HG03060 (cell line): Measurements from ENCODE around the gene KIAA0232.
"Not testable (repeated sequence)": the region's sequence is repeated elsewhere in the genome, so short reads cannot be mapped to it uniquely, and the experiment has no call there.

Experiments used
- ATAC-seq: cut with Tn5 transposase; IDR thresholded peaks from one replicate; pipeline ENCODE4 v1.9.1; 2021; ENCODE audit warnings: low read depth, moderate number of reproducible peaks; ENCODE audit not compliant: unreplicated experiment

KIAA0232 gene

DNA sequence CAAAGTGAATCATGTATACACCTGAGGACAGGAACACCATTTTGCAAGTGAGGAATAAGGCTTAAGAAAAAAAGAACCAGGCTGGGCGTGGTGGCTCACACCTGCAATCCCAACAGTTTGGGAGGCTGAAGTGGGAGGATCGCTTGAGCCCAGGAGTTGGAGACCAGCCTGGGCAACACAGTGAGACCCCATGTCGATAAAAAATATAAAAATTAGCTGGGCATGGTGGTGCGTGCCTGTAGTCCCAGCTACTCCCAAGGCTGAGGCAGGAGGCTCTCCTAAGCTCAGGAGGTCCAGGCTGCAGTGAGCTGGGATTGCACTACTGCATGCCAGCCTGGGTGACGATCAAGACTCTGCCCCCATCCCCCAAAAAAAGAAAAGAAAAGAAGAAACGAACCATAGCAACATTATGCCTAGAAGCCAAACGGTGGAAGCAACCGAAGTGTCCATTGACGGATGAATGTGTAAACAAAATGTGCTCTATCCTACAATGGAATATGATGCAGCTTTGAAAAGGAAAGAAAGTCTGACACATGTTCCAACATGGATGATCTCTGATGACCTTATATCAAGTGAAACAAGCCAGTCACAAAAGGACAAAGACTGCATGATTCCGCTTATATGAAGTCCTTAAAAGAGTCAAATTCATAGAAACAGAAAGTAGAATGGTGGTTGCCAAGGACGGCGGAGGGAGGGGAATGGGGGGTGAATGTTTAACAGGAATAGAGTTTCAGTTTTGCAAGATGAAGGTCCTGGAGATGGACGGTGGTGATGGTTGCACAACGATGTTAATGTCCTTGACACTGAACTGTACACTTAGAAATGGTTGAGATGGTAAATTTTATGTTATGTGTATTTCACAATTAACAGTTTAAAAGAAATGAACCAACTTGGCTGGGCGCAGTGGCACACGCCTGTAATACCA lies 8.6 kb upstream of the KIAA0232 start:
- no peak for ATAC-seq

DNA sequence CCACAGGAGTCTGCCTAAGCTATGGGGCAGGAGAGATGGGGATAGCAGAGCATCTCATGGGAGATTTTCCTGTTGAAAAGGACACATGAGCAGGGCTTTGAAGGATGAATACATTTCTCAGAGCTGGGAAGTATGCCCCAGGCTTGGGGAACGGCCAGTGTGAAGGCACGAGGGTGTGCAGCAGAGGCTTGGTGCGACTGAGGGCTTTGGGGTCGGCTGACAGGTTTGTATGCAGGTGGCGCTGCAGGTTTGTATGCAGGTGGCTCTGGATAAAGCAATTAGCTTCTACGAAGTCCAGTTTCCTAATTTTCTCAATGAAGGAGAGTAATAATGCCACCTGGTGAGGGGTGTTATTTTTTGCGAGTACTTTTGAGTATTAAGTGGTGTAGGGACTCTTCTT lies 6.8 kb upstream of the KIAA0232 start:
- no peak for ATAC-seq

GRCh38 chr4:6776920-6777635 lies 5.4 kb upstream of the KIAA0232 start:
- no peak for ATAC-seq

GRCh38 chr4:6777636-6778281 lies 4.8 kb upstream of the KIAA0232 start:
- no peak for ATAC-seq

- no peak for ATAC-seq
Observed at GRCh38 chr4:6778435-6778834, 4.1 kb upstream of the KIAA0232 start.

GRCh38 chr4:6779667-6780565 lies 2.6 kb upstream of the KIAA0232 start:
- no peak for ATAC-seq

GRCh38 chr4:6781113-6781512 lies 1.4 kb upstream of the KIAA0232 start:
- no peak for ATAC-seq

- no peak for ATAC-seq
Observed at GRCh38 chr4:6781561-6781960, 966 bp upstream of the KIAA0232 start.

- no peak for ATAC-seq
Observed at GRCh38 chr4:6782846-6783110, 251 bp downstream of the KIAA0232 start.

- ATAC-seq = peak; percentile 61
Observed at GRCh38 chr4:6783111-6783981, 819 bp downstream of the KIAA0232 start.

- ATAC-seq = no peak
Observed at GRCh38 chr4:6785572-6785925, 3.0 kb downstream of the KIAA0232 start.

- no peak for ATAC-seq
Observed at GRCh38 chr4:6788123-6788522, 5.6 kb downstream of the KIAA0232 start.

DNA sequence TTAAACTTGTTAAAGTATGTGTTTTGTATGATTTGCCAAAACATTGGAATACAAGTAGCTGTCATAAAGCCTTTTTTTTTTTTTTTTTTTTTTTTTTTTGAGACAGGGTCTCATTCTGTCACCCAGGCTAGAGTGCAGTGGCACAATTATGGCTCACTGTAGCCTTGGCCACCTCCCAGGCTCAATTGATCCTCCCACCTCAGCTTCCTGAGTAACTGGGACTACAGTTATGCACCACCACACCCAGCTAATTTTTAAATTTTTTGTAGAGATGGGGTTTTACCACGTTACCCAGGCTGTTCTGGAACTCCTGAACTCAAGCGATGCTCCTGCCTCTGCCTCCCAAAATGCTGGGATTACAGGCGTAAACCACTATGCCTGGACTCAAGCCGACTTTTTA lies 8.7 kb downstream of the KIAA0232 start:
- not testable (repeated sequence) for ATAC-seq

DNA sequence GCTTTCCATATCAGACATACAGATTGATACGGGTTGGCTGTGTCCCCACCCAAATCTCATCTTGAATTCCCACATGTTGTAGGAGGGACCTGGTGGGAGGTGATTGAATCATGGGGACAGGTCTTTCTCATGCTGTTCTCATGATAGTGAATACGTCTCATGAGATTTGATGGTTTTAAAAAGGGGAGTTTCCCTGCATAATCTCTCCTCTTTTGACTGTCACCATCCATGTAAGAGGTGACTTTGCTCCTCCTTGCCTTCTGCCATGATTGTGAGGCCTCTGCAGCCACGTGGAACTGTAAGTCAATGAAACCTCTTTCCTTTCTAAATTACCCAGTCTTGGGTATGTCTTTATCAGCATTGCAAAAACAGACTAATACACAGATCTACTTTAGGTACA lies 9.3 kb downstream of the KIAA0232 start:
- not testable (repeated sequence) for ATAC-seq

GRCh38 chr4:6794189-6794588 lies 11.7 kb downstream of the KIAA0232 start:
- no peak for ATAC-seq

GRCh38 chr4:6795821-6796220 lies 13.3 kb downstream of the KIAA0232 start:
- no peak for ATAC-seq

DNA sequence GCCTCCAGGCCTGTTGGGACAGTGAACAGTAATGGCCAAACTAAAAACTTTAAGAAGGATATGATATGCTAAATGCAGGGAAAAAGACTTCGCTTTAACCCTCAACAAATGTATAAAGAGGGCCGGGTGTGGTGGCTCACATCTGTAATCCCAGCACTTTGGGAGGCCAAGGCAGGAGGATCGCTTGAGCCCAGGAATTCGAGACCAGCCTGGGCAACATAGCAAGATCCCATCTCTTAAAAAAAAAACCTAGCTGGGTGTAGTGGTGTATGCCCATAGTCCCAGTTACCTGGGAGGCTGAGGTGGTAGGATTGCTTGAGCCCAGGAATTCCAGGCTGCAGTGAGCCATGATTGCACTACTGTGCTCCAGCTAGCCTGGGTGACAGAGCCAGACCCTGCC lies 14.8 kb downstream of the KIAA0232 start:
- ATAC-seq = not testable (repeated sequence)

DNA sequence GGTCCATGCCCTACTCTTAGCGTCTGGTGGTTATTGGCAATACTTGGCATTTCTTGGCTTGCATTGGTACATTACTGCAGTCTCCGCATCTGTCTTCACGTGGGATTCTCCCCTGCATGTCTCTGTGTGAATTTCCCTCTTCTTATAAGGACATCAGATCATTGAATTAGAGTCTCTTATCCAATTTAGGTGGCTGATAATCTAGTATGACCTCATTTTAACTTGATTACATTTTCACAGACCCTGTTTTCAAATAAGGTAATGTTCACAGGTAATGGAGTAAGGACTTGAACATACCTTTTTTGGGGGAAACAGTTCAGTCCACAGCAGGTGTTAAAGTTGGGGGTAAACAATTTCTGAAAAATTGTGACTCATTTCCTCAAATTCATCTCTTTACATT lies 16.6 kb downstream of the KIAA0232 start:
- ATAC-seq = no peak

DNA sequence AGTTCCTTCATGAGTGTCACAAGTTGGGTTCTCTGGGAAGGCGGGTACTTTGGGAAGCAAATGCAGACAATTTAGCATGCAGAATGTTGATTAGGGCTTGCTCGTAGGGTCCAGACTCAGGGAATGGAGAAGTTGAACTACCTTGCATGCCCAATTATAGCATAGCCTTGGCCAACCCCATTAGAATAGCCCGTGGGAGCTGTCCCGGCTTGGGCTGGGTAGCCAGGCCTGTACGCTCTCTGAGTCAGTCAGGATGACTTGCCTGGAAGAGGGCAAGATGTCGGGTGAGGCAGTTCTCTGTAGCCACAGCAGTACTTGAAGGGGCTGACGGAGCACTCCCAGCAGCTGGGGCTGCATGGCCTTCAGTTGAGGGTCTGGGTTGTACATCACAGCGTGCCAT lies 19.5 kb downstream of the KIAA0232 start:
- ATAC-seq = no peak

DNA sequence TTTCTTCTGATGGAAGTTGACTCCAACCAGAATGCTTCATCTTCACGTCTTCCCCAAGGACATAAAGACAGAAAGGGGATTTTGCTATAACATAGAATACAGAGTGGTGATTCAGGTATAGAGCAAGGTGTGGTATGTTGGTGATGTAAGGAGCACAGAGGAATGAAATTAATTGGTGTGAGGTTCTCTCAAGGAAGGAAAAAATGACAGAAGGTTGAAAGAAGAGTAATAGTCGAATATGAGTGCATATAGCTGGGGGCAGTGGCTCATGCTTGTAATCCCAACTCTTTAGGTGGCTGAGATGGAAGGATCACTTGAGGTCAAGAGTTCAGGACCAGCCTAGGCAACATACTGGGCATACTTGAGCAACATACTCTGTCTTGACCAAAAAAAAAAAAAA lies 20.1 kb downstream of the KIAA0232 start:
- no peak for ATAC-seq
